Smooth muscle cell (in vitro differentiated cells): ENCODE data around the gene EXOSC10. TPM values are rescaled to one million over a fixed set of nuclear protein-coding genes. Genes with fewer than 3 reads are reported as not detected.

Source experiments
- DNase-seq: peaks from one replicate; lab custom pipeline; 2025; ENCODE audit not compliant: unreplicated experiment; lab: John Stamatoyannopoulos, UW
- H2AFZ ChIP-seq: fragments of 200-600 bp; sonication (generic); 2 replicates; pipeline ENCODE4 v1.6.0; 2016; ENCODE audit warnings: antibody characterized with exemption, low read depth, mild to moderate bottlenecking
- H3F3A ChIP-seq: fragments of 200-600 bp; sonication (generic); 2 replicates; pipeline ENCODE4 v1.6.0; 2017; ENCODE audit warnings: antibody characterized with exemption, low read depth
- H3K27ac ChIP-seq: fragments of 200-600 bp; sonication (generic); 2 replicates; pipeline ENCODE4 v1.5.1; 2016; ENCODE audit warnings: low read depth, mild to moderate bottlenecking
- H3K27me3 ChIP-seq: fragments of 200-600 bp; sonication (generic); 2 replicates; pipeline ENCODE4 v1.6.1; 2016; ENCODE audit warnings: low read depth, mild to moderate bottlenecking
- H3K36me3 ChIP-seq: fragments of 200-600 bp; sonication (generic); 2 replicates; pipeline ENCODE4 v1.5.1; 2016; ENCODE audit warnings: low read depth
- H3K4me1 ChIP-seq: fragments of 200-600 bp; sonication (generic); 2 replicates; pipeline ENCODE4 v1.5.1; 2016; ENCODE audit warnings: low read depth
- H3K4me2 ChIP-seq: fragments of 200-600 bp; sonication (generic); 2 replicates; pipeline ENCODE4 v1.6.0; 2016; ENCODE audit warnings: mild to moderate bottlenecking
- H3K4me3 ChIP-seq: fragments of 200-600 bp; sonication (generic); 2 replicates; pipeline ENCODE4 v1.5.1; 2016; ENCODE audit warnings: mild to moderate bottlenecking
- H3K79me2 ChIP-seq: fragments of 200-600 bp; sonication (generic); 2 replicates; pipeline ENCODE4 v1.6.0; 2016; ENCODE audit warnings: low read depth, mild to moderate bottlenecking
- H3K9ac ChIP-seq: fragments of 200-600 bp; sonication (generic); 2 replicates; pipeline ENCODE4 v1.6.0; 2016; ENCODE audit warnings: low read depth
- H3K9me3 ChIP-seq: fragments of 200-600 bp; sonication (generic); replicated peaks from 2 replicates; pipeline ENCODE4 v1.5.1; 2016; ENCODE audit warnings: low read depth
- H4K20me1 ChIP-seq: fragments of 200-600 bp; sonication (generic); 2 replicates; pipeline ENCODE4 v1.6.0; 2016; ENCODE audit warnings: low read depth
- CTCF ChIP-seq: fragments of 200-600 bp; sonication (generic); IDR thresholded peaks from 2 replicates; pipeline ENCODE4 v1.5.1; 2017; ENCODE audit warnings: borderline replicate concordance, mild to moderate bottlenecking, antibody characterized with exemption; ENCODE audit not compliant: insufficient read depth, poor library complexity, severe bottlenecking
- WGBS: methylation state at CpG from one replicate; pipeline ENCODE4 v1.1.7; 2016; ENCODE audit warnings: low lambda C conversion rate; 5-methylcytosine and 5-hydroxymethylcytosine counted together
- polyA plus RNA-seq: library from polyadenylated mRNA; unstranded; fragments of >200 nt; fragmentation: Nextera tagmentation; extraction: Ambion mirVana; gene quantifications from 2 replicates; pipeline ENCODE4 v1.2.1, GENCODE V29; 2016
- total RNA-seq: library from RNA; depleted of rRNA; stranded (reverse); fragments of >200 nt; gene quantifications from 2 replicates; pipeline ENCODE4 v1.2.3, GENCODE V29; 2014

Gene EXOSC10
- total and polyA plus RNA-seq, 2 experiments from 2014 or later: 49.2 to 59.9 TPM

GRCh38 chr1:11124965-11125364 lies 25.3 kb upstream of the EXOSC10 start:
- H3K4me2 ChIP-seq: no peak overlapping the region
- no peak for TF ChIP-seq CTCF
- H2AFZ ChIP-seq: no peak overlapping the region
- no peak overlapping the region for H3K27ac ChIP-seq
- no peaks in the 10 kb centered on the region for H4K20me1 ChIP-seq
- H3K4me3 ChIP-seq: no peak overlapping the region
- H3K79me2 ChIP-seq: no peaks in the 10 kb centered on the region
- H3K9ac ChIP-seq: no peak overlapping the region
- no peak for DNase-seq
- no peaks in the 10 kb centered on the region for H3K27me3 ChIP-seq
- no peaks in the 10 kb centered on the region for H3F3A ChIP-seq
- H3K4me1 ChIP-seq: no peaks in the 10 kb centered on the region
- H3K9me3 ChIP-seq: no peaks in the 10 kb centered on the region
- peaks cover 26% of the 10 kb centered on the region for H3K36me3 ChIP-seq
- WGBS: 97% methylated on average over 3 of the region's 3 CpGs

DNA sequence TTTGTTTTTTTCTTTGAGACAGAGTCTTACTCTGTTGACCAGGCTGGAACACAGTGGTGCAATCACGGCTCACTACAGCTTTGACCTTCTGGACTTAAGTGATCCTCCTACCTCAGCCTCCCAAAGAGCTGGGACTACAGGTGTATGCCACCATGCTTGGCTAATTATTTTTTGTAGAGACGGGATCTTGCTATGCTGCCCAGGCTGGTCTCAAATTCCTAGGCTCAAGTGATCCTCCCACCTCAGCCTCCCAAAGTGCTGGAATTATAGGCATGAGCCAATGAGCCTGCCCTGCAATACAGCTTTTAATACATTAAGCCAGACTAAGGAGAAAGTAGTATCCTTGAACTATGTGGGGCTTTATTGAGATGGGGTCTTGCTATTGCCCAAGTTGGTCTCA lies 16.6 kb upstream of the EXOSC10 start:
- no peak for TF ChIP-seq CTCF
- no peak overlapping the region for H3K4me3 ChIP-seq
- no peak for DNase-seq
- H3K27me3 ChIP-seq: no peaks in the 10 kb centered on the region
- no peak overlapping the region for H3K4me2 ChIP-seq
- H3K4me1 ChIP-seq: no peaks in the 10 kb centered on the region
- peaks cover 32% of the 10 kb centered on the region for H3K36me3 ChIP-seq
- H2AFZ ChIP-seq: no peak overlapping the region
- no peaks in the 10 kb centered on the region for H4K20me1 ChIP-seq
- H3K9me3 ChIP-seq: no peaks in the 10 kb centered on the region
- no peaks in the 10 kb centered on the region for H3K79me2 ChIP-seq
- no peaks in the 10 kb centered on the region for H3F3A ChIP-seq
- no peak overlapping the region for H3K9ac ChIP-seq
- H3K27ac ChIP-seq: no peak overlapping the region
- 100% methylated on average over 2 of the region's 2 CpGs for WGBS

GRCh38 chr1:11114966-11115365 lies 15.3 kb upstream of the EXOSC10 start:
- no peaks in the 10 kb centered on the region for H3F3A ChIP-seq
- no peaks in the 10 kb centered on the region for H3K27me3 ChIP-seq
- no peaks in the 10 kb centered on the region for H3K4me1 ChIP-seq
- no peak overlapping the region for H3K9ac ChIP-seq
- no peaks in the 10 kb centered on the region for H3K9me3 ChIP-seq
- no peaks in the 10 kb centered on the region for H3K79me2 ChIP-seq
- H3K4me2 ChIP-seq: no peak overlapping the region
- no peak overlapping the region for H3K4me3 ChIP-seq
- no peaks in the 10 kb centered on the region for H4K20me1 ChIP-seq
- peaks cover 32% of the 10 kb centered on the region for H3K36me3 ChIP-seq
- no peak for TF ChIP-seq CTCF
- DNase-seq: no peak
- H3K27ac ChIP-seq: no peak overlapping the region
- no peak overlapping the region for H2AFZ ChIP-seq
- WGBS: 98% methylated on average over 3 of the region's 3 CpGs

DNA sequence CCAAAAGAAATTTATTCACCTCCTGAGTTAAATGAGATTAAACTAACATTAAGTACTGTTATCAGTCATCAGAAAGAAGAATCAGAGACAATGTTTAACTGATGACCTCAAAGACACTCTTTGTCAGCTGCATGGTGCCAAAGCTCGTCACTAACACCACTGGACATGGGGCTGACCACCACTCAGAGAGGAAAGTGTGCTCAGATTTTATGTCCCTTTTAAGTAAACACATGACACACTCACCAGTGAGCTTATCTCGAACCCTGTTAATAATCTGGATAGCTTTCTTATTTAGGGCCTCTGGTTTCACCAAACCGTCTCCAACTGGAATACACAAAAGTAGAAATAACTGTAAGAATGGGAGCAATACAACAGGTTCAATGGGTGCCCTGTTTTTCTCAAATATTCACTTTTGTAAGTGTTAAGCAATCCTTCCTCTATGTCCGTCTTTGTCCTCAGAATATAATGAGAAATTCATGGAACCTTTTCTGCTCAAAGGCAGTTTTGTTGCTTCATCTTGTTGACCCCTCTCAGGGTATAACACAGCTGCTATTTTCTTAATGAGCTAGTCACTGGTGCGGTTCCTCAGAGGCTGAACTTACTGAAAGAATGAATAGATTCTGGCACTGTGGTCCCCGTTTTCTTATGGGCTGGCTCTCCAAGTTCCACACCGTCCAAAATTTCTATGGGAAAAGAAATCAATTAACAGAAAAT lies 9.5 kb upstream of the EXOSC10 start:
- H3K27ac ChIP-seq: no peak overlapping the region
- no peaks in the 10 kb centered on the region for H3K4me1 ChIP-seq
- H3K4me3 ChIP-seq: no peak overlapping the region
- H4K20me1 ChIP-seq: no peaks in the 10 kb centered on the region
- H3K36me3 ChIP-seq: peaks cover 16% of the 10 kb centered on the region
- no peak for TF ChIP-seq CTCF
- H3K27me3 ChIP-seq: no peaks in the 10 kb centered on the region
- WGBS: 79% methylated on average over 7 of the region's 7 CpGs
- H2AFZ ChIP-seq: no peak overlapping the region
- H3K9ac ChIP-seq: no peak overlapping the region
- H3K9me3 ChIP-seq: no peaks in the 10 kb centered on the region
- H3K79me2 ChIP-seq: no peaks in the 10 kb centered on the region
- DNase-seq: no peak
- no peaks in the 10 kb centered on the region for H3F3A ChIP-seq
- H3K4me2 ChIP-seq: no peak overlapping the region
